Cardiac septum (tissue), 1 donor: ENCODE data around the gene PCDH8. TPM values are rescaled to one million over a fixed set of nuclear protein-coding genes. Genes with fewer than 3 reads are reported as not detected.

ENCODE experiments used
- DNase-seq: peaks from one replicate; pipeline ENCODE4 v3.0.0-alpha.2; 2020; ENCODE audit warnings: low spot score
- intact Hi-C: fragments of 100-400 bp; cut with DNase I; formaldehyde crosslinking; loops from one replicate; pipeline ENCODE4 v1.14.0; 2022
- long read RNA-seq: library from polyadenylated mRNA; unstranded; transcript quantifications from one replicate; pipeline ENCODE4 v2.0.0, GENCODE V29; 2021
- total RNA-seq: library from RNA; stranded (reverse); fragmentation: NEBNext Ultra II Directional; extraction: Animal tissue kit (Norgen Biotek cat#: 25700); gene quantifications from one replicate; pipeline ENCODE4 v1.2.1, GENCODE V29; 2021
- donor health status: DM: no; HTN: no; CAD: no.

The PCDH8 gene, protein sequence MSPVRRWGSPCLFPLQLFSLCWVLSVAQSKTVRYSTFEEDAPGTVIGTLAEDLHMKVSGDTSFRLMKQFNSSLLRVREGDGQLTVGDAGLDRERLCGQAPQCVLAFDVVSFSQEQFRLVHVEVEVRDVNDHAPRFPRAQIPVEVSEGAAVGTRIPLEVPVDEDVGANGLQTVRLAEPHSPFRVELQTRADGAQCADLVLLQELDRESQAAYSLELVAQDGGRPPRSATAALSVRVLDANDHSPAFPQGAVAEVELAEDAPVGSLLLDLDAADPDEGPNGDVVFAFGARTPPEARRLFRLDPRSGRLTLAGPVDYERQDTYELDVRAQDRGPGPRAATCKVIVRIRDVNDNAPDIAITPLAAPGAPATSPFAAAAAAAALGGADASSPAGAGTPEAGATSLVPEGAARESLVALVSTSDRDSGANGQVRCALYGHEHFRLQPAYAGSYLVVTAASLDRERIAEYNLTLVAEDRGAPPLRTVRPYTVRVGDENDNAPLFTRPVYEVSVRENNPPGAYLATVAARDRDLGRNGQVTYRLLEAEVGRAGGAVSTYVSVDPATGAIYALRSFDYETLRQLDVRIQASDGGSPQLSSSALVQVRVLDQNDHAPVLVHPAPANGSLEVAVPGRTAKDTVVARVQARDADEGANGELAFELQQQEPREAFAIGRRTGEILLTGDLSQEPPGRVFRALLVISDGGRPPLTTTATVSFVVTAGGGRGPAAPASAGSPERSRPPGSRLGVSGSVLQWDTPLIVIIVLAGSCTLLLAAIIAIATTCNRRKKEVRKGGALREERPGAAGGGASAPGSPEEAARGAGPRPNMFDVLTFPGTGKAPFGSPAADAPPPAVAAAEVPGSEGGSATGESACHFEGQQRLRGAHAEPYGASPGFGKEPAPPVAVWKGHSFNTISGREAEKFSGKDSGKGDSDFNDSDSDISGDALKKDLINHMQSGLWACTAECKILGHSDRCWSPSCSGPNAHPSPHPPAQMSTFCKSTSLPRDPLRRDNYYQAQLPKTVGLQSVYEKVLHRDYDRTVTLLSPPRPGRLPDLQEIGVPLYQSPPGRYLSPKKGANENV
- not detected for total RNA-seq
- long read RNA-seq: 0 reads

DNA sequence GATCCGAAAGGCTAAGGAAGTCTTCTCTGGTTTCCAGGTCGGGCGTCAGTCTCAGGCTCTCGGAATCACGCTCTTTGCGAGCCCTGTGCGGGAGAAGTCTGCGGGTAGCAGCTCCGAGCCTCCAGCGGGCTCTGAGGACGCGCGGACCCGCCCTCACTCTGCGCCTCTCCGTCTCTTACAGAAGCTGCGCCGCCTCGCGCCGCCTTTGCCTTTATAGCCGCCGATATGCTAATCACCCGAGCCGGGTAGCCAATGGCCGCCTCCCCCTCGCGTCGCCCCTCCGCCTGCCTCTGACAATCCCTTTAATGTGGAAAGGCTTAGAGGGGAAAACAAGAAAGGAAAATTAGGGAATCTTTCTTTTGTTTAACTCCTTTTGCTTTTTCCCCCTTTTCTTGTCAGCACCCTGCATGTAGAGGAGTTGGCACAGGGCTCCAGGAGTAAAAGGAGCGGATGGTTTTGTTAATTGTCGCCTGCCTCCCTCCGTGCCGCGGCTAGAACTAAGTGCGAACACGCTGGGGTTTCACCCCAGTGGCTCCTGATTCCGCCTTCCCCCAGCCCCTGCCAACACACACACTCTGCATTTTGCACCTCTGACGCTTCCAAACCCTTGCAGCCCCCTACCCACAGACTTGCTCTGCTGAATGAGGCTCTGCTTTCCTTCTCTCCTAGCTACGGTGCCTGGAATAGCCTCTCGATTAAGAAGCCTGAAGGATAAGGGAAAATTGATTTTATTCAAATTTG, at the start of gene PCDH8:
TSS of gene PCDH8 (minus strand) at position 186 of the 741 bp plus-strand sequence. CDS start 204 bp downstream, outside the sequence.
- intact Hi-C loops: no loop called here
- no peak for DNase-seq

DNA sequence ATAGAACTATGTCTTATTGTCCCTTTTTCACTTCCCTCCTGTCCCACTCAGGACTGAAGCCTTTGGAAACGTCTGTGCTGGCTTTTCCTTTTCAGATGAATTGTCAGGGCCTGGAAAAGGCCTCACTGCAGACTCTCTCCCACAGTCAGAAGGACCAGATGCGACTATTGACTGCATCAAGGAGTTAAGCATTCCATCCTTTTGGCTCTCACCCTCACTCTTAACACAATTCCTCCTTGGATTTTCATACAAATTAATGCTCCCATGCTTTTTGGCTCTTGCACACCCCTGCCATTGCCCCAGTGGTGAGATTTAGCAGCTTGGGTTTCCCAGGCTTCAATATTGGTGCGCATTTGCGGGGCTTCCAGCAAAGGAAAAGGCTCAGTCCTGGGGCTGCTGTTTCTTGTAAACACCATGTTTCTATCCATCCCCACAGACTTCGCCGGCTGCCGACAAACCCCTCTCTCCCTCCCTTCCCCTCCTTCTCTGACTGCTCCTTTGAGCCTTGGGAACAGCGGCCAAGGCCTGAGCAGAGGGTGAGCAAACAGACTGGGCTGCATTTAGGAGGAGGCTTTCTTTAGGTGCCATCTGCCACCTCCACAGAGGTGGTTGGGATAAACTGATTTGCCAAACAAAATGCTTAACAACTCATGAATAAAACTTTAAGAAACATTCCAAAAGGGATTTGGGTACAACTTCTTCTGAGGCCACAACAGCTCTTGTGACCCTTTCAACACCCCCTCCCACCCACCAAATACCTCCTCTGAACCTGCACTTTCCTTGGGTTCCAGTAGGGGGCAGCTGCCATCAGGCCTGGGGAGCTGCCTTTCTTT, 48.6 kb upstream of the PCDH8 start:
- intact Hi-C loops: no loop called here
- DNase-seq: no peak

DNA sequence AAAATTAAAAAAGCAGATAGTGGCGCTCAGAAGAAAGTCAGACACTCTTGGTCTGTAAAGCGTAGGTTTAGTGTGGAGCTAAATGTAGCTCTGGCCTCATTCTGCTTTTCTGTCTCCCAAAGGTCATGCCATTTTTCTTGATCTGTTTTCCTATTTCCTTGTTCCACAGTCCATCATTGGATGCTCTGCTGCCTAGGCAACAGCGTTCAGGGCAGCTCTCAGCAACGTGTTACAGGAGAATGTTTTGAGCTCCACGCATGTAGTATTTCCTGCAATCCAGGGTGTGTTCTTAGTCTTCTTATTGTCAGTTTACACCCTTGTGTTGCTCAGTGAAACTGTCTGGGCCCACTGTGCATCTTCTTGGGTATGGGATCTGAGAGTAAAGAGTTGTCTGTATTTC, 46.0 kb upstream of the PCDH8 start:
- DNase-seq: no peak
- intact Hi-C loops: no loop called here

DNA sequence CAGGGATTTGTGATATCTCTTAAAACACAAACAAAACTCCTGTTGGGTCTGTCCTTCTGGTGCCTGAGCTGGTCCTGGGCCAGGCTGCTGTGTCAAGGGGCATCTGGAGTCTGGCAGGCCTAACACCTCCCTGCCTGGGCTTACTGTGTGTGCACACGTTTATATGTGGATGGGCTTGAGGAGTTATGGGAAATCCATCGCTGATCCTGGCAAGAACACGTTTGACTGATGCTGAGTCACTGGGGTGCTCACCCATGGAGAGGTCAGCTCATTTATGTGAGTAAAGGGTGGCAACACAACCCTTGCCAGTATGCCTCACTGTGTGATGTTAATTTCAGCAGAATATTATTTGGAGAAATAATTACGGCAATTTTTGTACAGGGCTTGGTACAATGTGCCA, 44.5 kb upstream of the PCDH8 start:
- intact Hi-C loops: no loop called here
- DNase-seq: no peak

DNA sequence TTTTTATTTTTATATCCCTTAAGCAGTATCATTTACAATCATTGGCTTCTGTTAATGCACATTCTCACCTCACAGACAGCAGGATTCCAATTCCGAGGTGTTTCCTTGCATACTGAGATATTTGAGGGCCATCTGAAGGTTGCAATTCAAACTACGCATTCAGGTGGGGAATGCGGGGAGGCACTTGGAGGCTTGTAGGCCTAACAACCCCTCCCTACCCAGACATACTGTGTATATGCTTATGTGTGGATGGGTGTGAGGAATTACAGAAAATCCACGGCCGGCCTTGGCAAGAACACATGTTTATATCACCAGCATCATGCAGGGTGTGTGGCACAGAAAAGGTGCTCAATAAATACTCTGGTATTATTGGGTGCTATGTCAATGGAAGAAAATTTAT, 43.3 kb upstream of the PCDH8 start:
- intact Hi-C loops: no loop called here
- no peak for DNase-seq

DNA sequence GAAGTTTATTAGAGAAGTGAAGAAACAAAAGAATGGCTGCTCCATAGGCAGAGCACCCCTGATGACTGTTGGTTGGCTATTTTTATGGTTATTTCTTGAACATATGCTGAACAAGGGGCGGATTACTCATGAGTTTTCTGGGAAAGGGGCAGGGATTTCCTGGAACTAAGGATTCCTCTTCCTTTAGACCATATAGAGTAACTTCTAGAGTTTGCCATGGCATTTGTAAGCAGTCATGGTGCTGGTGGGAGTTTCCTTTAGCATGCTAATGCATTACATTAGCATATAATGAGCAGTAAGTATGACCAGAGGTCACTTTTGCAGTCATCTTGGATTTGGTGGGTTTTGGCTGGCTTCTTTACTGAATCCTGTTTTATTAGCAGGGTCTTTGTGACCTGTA, 38.7 kb upstream of the PCDH8 start:
- intact Hi-C loops: no loop called here

DNA sequence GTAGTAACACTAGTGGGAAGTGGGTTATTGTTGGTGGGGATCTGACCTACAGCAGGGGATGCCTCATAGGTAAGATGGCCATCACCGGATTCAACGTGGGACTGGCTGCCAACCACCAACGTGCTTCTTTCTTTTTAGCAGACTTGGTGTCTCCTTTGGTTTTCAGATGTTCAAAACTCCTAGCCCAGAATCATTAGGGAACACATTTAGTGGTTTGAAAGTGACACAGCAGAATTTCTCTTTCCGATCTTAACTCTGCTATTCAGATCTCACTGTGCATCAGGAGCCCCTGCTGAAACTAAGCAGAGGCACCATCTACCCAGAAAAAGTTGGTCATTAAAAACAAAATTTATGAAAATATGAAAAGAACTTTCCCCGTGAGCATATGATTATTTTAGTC, 36.7 kb upstream of the PCDH8 start:
- intact Hi-C loops: no loop called here
- DNase-seq: no peak

More for the DNA sequence above, 38.7 kb upstream of the PCDH8 start:
- DNase-seq: no peak

DNA sequence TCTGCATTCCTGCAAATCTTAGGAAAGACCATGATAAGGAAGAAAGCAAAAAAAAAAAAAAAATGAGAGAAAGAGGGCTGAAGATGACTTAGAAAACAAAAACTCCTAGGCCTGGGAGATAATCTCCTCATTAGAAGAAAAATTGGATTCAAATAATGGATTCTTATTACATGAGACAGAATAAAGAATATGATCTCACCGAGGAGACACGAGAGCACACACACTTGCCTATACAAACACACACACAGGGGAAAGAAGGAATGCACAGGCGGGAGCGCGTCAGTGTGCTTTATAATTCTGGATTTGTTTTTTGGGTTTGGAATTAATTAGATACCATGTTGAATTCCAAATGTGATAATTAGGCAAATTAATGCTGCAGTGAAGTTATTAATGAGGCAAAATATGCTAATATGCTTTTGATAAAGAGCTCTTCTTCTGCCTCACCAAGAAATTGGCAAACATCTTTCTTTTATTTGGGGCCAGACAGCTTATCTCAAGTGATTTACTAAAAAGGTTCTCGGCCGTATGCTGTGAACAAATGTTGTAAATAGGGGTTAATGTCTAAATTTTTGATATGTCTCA, 36.1 kb upstream of the PCDH8 start:
- intact Hi-C loops: no loop called here
- DNase-seq: no peak

DNA sequence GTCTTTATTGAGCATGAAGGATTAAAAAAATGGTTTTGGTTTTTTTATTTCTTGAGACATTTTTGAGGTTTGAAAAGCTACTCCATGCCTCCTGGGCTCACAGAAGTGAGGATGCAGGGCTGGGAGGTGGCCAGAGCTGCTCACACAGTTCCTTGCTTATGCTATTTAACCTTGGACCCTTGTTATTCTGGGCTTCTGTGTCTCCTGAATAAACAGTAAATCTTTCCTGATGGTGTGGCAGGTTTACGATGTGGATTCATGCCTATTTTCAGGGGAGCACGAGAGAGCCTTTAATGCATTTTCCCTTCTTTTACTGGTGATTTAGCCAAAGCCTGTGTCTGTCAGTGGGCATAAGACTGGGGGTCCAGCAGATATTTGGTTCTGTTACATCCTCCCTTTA, 34.3 kb upstream of the PCDH8 start:
- no peak for DNase-seq
- intact Hi-C loops: no loop called here

DNA sequence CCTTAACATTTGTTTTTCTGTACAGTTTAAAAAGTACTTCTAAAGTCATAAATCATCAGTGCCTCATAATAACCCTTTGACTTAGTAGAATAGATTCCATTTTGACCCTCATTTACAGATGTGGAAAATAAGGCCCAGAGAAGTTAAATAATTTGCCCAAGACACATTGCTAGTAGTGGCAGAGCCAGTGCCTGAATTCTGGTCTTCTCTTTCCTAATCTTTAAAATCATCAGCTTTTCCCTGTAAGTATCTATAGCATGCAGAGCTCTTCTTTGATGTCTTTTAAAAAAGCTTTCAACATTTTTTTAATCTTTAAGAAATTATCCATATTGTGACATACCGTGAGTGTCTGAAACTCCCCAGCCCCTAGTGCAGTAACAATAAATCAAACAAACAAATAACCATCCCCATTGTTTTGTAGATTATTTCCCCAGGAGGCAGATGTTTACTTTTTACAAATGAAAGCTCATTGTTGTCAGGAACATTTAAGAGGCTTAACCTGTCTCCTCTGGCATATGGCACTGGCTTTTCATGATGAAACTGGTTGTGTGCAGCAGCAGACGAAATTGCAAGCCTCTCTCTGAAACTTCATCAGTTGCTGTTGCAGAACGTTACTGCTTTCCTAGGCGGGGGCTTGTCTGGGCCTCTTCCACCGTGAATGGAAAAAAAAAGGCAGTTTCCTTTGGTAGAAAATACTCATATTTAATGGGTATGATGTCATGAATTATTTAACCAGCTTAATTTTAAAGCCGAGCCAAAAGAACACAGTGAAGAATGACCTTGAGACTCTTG, 31.7 kb upstream of the PCDH8 start:
- intact Hi-C loops: no loop called here
- no peak for DNase-seq

DNA sequence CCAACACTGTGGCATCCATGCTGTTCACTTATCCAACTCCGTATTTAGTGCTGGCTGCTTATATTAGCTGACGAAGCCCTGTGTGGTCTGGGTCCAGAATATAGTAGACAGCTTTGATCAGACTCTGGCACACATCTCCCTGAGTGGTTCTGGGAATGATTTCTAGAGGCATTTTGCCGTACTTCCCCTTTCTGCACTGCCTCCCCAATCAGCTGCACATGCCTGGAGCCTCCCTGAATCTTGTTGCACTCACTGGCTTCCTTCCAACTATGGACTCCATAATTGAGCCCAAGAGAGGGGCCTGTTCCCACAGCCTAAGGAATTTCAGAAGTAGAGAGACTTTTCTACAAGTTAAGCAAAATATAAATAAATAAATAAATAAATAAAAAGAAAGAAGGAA, 30.4 kb upstream of the PCDH8 start:
- DNase-seq: no peak
- intact Hi-C loops: no loop called here

DNA sequence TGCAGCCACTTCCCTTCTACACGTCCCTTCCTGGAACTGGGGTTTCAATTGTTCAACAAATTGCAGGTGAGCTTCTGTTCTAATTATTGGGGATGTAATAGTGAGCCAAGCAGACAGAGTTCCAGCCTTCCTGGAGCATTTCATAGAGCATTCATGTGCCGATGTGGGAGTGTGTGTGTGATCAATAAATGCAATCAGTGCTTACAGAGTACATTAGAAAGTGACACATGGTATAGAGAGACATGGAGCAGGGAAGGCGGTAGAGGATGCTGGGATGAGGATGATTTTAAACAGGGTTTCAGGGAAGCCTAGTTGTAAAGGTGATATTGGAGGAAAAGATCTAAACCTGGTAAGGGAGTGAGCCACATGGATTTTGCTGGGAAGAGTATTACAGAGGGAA, 21.7 kb upstream of the PCDH8 start:
- DNase-seq: no peak

DNA sequence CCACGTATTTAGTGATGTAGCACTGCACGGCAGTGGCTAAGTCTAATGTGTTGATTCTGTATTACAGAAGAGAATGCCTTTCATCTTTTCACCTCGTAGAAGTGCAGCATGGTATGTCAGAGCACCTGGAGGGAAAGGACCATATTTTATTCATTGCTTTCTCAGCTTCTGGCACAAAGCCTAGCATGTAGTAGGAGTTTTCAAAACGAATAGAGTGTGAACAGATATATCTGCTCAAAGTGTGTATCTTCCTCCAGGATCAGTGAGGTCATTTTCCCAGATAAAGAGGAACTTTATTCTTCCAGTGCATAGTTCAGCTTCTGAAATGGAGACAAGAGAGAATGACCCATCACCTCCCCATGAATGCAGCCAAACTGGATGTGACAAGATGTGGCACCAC, 21.2 kb upstream of the PCDH8 start:
- no peak for DNase-seq
- intact Hi-C loops: no loop called here

More for the DNA sequence above, 21.7 kb upstream of the PCDH8 start:
- intact Hi-C loops: no loop called here

DNA sequence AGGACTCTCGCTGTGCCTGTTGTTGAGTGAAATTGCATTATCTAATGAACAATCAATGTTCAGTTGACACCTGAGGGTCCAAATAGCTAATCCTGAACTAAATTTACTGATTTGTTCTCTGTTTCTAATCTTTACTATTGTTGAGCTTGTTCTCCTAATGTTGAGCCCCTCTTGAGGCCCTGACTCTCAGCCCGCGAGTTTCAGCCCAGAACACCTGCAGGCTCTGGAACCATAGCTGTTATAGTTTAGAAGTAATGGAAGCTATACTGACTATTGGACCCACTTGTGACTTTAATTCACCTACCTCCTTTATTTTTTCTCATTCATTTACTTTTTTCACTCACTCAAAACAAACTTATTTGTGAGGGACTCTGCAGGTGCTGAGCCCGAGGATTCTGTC, 20.6 kb upstream of the PCDH8 start:
- intact Hi-C loops: no loop called here
- no peak for DNase-seq

DNA sequence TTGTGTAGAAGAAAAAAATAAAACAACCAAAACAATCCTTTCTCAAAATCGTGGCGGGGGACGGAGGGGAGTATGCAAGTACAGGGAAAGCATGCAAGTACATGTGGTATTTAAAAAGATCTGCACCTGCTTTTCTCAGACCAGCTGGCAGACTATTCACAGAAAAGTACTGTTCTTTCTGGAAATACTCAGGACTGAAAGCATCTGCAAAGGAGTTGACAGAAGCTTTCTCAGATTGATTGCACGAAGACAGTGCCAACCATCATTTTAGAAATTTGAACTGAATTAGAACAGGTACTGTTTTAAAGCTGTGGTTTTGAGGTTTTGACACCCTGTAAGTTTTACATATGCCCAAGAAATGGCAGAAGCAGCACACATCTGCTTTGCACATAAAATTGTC, 19.8 kb upstream of the PCDH8 start:
- intact Hi-C loops: no loop called here
- DNase-seq: no peak

DNA sequence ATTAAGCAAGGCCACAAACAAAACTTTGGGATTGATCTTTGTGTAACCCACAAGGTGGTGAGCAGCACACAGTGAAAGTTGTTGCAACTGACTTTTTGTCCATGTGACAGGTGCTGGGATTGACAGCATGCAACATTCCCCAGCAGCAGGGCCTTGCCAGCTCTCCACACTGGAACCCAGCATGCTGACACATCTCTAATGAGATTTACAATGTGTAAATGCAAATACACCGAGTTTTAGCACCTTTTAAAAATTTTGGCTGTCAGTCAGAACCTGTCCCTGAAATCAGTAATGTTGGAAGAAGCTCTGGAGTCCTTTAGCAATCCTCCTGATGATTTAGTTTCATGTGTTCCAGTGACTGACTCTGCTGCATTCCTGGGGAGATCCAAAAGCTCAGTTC, 16.5 kb upstream of the PCDH8 start:
- DNase-seq: no peak
- intact Hi-C loops: no loop called here

DNA sequence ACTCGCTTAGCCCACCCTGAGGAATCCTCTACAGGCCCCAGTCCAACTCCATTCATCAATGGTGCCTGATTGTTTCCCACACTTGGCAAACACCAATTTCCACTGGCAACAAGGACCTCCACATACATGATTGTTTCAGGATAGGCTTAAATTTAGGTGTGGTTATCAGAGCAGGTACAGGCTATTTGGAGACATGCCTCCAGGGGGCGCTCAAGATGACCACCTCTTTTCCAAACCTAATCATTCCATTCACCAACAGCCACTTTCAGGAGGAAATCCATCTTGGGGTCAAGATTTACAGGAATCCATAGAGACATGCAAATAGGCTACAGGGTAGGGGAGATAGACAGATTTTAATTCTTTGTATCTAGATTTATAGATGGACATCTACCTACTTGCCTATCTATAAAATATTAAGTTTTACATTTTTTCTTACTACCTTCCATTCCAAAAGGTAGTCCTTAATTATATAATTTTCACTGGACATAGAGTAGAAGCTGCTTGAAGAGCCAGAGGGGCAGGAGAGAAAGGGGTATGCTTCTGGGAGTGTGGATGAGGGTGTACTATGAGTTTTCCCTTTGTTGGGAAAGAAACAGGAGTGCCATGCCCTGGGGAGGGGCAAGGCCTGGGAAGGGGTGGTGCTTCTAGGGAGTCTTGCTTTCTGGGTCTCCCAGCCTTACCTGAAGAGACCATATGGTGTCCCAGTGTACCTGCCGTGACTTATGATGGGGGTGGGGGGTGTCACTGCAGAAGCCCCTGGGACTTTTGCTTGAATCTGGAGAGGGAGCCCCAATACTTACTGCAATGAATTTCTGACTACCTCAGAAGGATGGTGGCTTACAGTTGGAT, 14.1 kb upstream of the PCDH8 start:
- no peak for DNase-seq
- intact Hi-C loops: no loop called here
